IMR-90 (cell line): ENCODE measurements around the gene GRID1. TPM values are rescaled to one million over a fixed set of nuclear protein-coding genes. Genes with fewer than 3 reads are reported as not detected.

Experiments used
- ATAC-seq: fragments of 200-7000 bp; cut with Tn5 transposase; 2 replicates; pipeline ENCODE4 v1.9.1; 2020; ENCODE audit warnings: low read depth, mild to moderate bottlenecking, moderate library complexity
- BruUV-seq: library from RNA; stranded (reverse); fragments of 400-500 nt; replicated peaks from 2 replicates; lab custom pipeline; 2021; lab: Mats Ljungman, UMichigan
- CTCF ChIA-PET: fragments of 300-600 bp; formaldehyde crosslinking; extraction: SDS; loops from one replicate; lab custom pipeline; 2021; ENCODE audit warnings: antibody characterized with exemption; lab: Yijun Ruan, JAX
- POLR2A ChIA-PET: fragments of 300-600 bp; sonication (Branson Sonifier 250); formaldehyde crosslinking; loops from one replicate; lab custom pipeline; 2022; ENCODE audit warnings: antibody characterized with exemption; ENCODE audit not compliant: unreplicated experiment; lab: Charles Lee
- DNase-seq: peaks from one replicate; pipeline ENCODE4 v3.0.0; 2013
- H2AFZ ChIP-seq: replicated peaks from 2 replicates; pipeline ENCODE3; 2013; ENCODE audit warnings: low read length, mild to moderate bottlenecking; ENCODE audit not compliant: poor library complexity
- H2AK5ac ChIP-seq: 2 replicates; pipeline ENCODE4 v1.6.1; 2013; ENCODE audit warnings: low read depth, low read length, inconsistent platforms
- H2AK9ac ChIP-seq: replicated peaks from 2 replicates; pipeline ENCODE3; 2013; ENCODE audit warnings: mild to moderate bottlenecking, low read depth, low read length, moderate library complexity; ENCODE audit not compliant: poor library complexity
- H2BK120ac ChIP-seq: 2 replicates; pipeline ENCODE4 v1.6.1; 2013; ENCODE audit warnings: low read depth, low read length, inconsistent platforms
- H2BK15ac ChIP-seq: 3 replicates; pipeline ENCODE4 v1.6.1; 2013; ENCODE audit warnings: low read depth, low read length, inconsistent platforms
- H2BK20ac ChIP-seq: 2 replicates; pipeline ENCODE4 v1.6.1; 2013; ENCODE audit warnings: low read depth, mild to moderate bottlenecking, inconsistent platforms, low read length, moderate library complexity
- H2BK5ac ChIP-seq: 2 replicates; pipeline ENCODE4 v1.6.1; 2013; ENCODE audit warnings: mild to moderate bottlenecking, low read depth, low read length, inconsistent platforms; ENCODE audit not compliant: poor library complexity, severe bottlenecking
- H3K14ac ChIP-seq: replicated peaks from 2 replicates; pipeline ENCODE4 v1.6.1; 2013; ENCODE audit warnings: low read depth, low read length, inconsistent platforms
- H3K18ac ChIP-seq: 2 replicates; pipeline ENCODE4 v1.6.1; 2013; ENCODE audit warnings: low read depth, low read length, control low read depth
- H3K23ac ChIP-seq: 2 replicates; pipeline ENCODE4 v1.6.1; 2013; ENCODE audit warnings: low read depth, low read length, inconsistent platforms
- H3K27ac ChIP-seq: 2 replicates; pipeline ENCODE4 v1.5.1; 2013; ENCODE audit warnings: mild to moderate bottlenecking, control low read depth, low read length; ENCODE audit not compliant: insufficient read depth
- H3K27me3 ChIP-seq: 2 replicates; pipeline ENCODE4 v1.6.1; 2013; ENCODE audit warnings: low read length; ENCODE audit not compliant: control insufficient read depth, insufficient read depth
- H3K36me3 ChIP-seq: 2 replicates; pipeline ENCODE4 v1.6.1; 2013; ENCODE audit warnings: low read length, mixed read lengths; ENCODE audit not compliant: control insufficient read depth, insufficient read depth
- H3K4ac ChIP-seq: 2 replicates; pipeline ENCODE4 v1.6.1; 2013; ENCODE audit warnings: low read depth, low read length, inconsistent platforms
- H3K4me1 ChIP-seq: 2 replicates; pipeline ENCODE4 v1.6.1; 2013; ENCODE audit warnings: low read length, mixed read lengths; ENCODE audit not compliant: control insufficient read depth, insufficient read depth
- H3K4me2 ChIP-seq: 2 replicates; pipeline ENCODE4 v1.6.1; 2013; ENCODE audit warnings: low read depth, mild to moderate bottlenecking, control low read depth, low read length, moderate library complexity
- H3K4me3 ChIP-seq: 2 replicates; pipeline ENCODE4 v1.5.1; 2013; ENCODE audit warnings: low read depth, mild to moderate bottlenecking, control low read depth, low read length, moderate library complexity; ENCODE audit not compliant: insufficient read depth
- H3K56ac ChIP-seq: 2 replicates; pipeline ENCODE4 v1.6.1; 2013; ENCODE audit warnings: low read length, inconsistent platforms; ENCODE audit not compliant: insufficient read depth; ENCODE audit errors: extremely low read depth
- H3K79me1 ChIP-seq, 2 experiments: 2 replicates each; pipeline ENCODE4 v1.6.1; 2013; ENCODE audit warnings: low read length in 2 of 2, inconsistent platforms in 1 of 2, low read depth in 1 of 2
- H3K9ac ChIP-seq: 2 replicates; pipeline ENCODE4 v1.6.1; 2013; ENCODE audit warnings: low read depth, low read length, control low read depth
- H3K9me1 ChIP-seq: 2 replicates; pipeline ENCODE4 v1.6.1; 2013; ENCODE audit warnings: low read length, inconsistent platforms; ENCODE audit not compliant: insufficient read depth
- H3K9me3 ChIP-seq: 2 replicates; pipeline ENCODE4 v1.6.1; 2013; ENCODE audit warnings: low read length; ENCODE audit not compliant: control insufficient read depth, insufficient read depth
- H4K20me1 ChIP-seq: 2 replicates; pipeline ENCODE4 v1.6.1; 2013; ENCODE audit warnings: low read length, inconsistent platforms; ENCODE audit not compliant: insufficient read depth
- H4K5ac ChIP-seq: 2 replicates; pipeline ENCODE4 v1.6.1; 2013; ENCODE audit warnings: mild to moderate bottlenecking, low read depth, low read length, control low read depth
- H4K8ac ChIP-seq, 2 experiments: 2 replicates each; pipeline ENCODE4 v1.6.1; 2013; ENCODE audit warnings: low read depth in 2 of 2, low read length in 2 of 2, control low read depth in 1 of 2, inconsistent platforms in 1 of 2
- H4K91ac ChIP-seq: 2 replicates; pipeline ENCODE4 v1.6.1; 2013; ENCODE audit warnings: low read depth, low read length, inconsistent platforms; ENCODE audit not compliant: insufficient read depth
- BHLHE40 ChIP-seq: fragments of 150-350 bp; IDR thresholded peaks from 2 replicates; pipeline ENCODE4 v1.6.1; 2016; ENCODE audit warnings: mild to moderate bottlenecking, low read depth, low read length
- CEBPB ChIP-seq: IDR thresholded peaks from 2 replicates; pipeline ENCODE4 v1.6.1; 2012; ENCODE audit warnings: low read depth, low read length, improper control_type of control experiment
- CTCF ChIP-seq: conservative IDR thresholded peaks from 2 replicates; pipeline ENCODE4 v1.5.1; 2012; ENCODE audit warnings: mild to moderate bottlenecking, low read depth, low read length, improper control_type of control experiment
- MAZ ChIP-seq: IDR thresholded peaks from 2 replicates; pipeline ENCODE4 v1.6.1; 2012; ENCODE audit warnings: low read depth, mild to moderate bottlenecking, low read length, improper control_type of control experiment, moderate library complexity, borderline replicate concordance
- NFE2L2 ChIP-seq: fragments of 150-350 bp; IDR thresholded peaks from 2 replicates; pipeline ENCODE4 v1.6.1; 2016; ENCODE audit warnings: low read depth, mild to moderate bottlenecking, low read length
- POLR2A ChIP-seq: IDR thresholded peaks from 2 replicates; pipeline ENCODE4 v1.6.1; 2012; ENCODE audit warnings: mild to moderate bottlenecking, low read depth, low read length
- RAD21 ChIP-seq: IDR thresholded peaks from 2 replicates; pipeline ENCODE4 v1.6.1; 2012; ENCODE audit warnings: low read length, improper control_type of control experiment
- WGBS, 2 experiments: methylation state at CpG; one replicate each; pipeline versions ENCODE4 v1.1.5 to v1.1.7; 2013; ENCODE audit warnings: missing lambda C conversion rate in 2 of 2; ENCODE audit not compliant: insufficient read length in 1 of 2; ENCODE audit errors: extremely low coverage in 2 of 2; 5-methylcytosine and 5-hydroxymethylcytosine counted together
- dilution Hi-C: fragments of 300-500 bp; cut with HindIII; formaldehyde crosslinking; loops from one replicate; pipeline ENCODE4 v1.14.3; 2018; ENCODE audit warnings: low sequenced_read_pairs; ENCODE audit not compliant: unreplicated experiment
- in situ Hi-C: fragments of 300-500 bp; cut with MboI; formaldehyde crosslinking; loops from 3 replicates; pipeline ENCODE4 v1.14.3; 2019; ENCODE audit warnings: low sequenced_read_pairs, inconsistent platforms, mixed read lengths
- intact Hi-C: fragments of 100-400 bp; cut with micrococcal nuclease; formaldehyde crosslinking; loops from 2 replicates; pipeline ENCODE4 v1.10.0; 2022
- polyA plus RNA-seq, 3 experiments: library from polyadenylated mRNA; depleted of rRNA; stranded (reverse); fragments of >200 nt; gene quantifications; 2 replicates each; pipeline ENCODE4 v1.2.3, GENCODE V29; 2012; ENCODE audit warnings: low replicate concordance in 1 of 3
- total RNA-seq: library from RNA; depleted of rRNA; stranded (reverse); fragments of >200 nt; gene quantifications from 2 replicates; pipeline ENCODE4 v1.2.3, GENCODE V29; 2012
- TF ChIP-seq, protein P1 (sequence below): fragments of 150-350 bp; IDR thresholded peaks from 2 replicates; pipeline ENCODE4 v1.6.1; 2017; ENCODE audit warnings: mild to moderate bottlenecking, antibody characterized with exemption, low read length, low read depth

The GRID1 gene
- total and polyA plus RNA-seq, 2 of the 4 experiments (the other 2 are of a cell fraction), result not detected

DNA sequence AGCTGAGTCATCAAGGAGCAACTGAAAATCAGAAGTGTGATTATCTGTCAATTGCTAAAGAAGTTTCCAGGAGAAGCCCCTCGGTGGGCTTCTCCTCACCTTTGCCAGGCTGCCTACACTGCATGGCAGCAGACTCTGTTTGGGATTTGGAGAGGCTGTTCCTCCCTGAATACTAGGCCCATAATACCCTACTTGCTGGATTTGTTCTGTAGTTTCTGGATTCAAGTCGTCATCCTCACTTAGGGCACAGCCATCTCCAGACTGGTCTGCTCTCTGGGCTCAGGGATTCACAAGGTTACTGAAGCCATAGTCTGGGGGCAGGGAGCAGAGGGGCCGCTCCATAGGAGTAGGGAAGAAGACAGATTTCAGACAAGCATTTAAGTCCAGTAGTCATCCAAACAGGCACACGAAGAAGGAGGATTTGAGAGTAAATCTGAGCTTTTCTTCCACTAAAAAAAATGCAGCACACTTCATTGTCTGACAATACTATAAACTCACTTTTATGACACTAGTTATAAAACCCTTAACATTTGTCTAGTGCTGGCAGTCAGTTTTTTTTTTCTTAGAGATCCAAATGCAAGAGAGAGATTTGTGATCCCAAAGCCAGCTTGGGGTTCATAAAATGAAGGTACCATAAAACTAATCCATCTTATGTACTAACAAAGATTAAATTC is 723.3 kb downstream of the GRID1 start:
- H2BK15ac ChIP-seq, result no peak overlapping the region
- H3K4me2 ChIP-seq, result no peak overlapping the region
- no CpG with 5 or more reads among the region's 4 CpGs for WGBS, 2 experiments
- H2BK20ac ChIP-seq, result no peak overlapping the region
- ATAC-seq (no peak), DNase-seq (no peak)
- no peak overlapping the region for H2BK120ac ChIP-seq
- H3K36me3 ChIP-seq, result no peaks in the 10 kb centered on the region
- H3K56ac ChIP-seq, result no peak overlapping the region
- H4K20me1 ChIP-seq, result no peaks in the 10 kb centered on the region
- H2AK9ac ChIP-seq, result no peak overlapping the region
- no peak overlapping the region for H3K14ac ChIP-seq
- no peak overlapping the region for H4K5ac ChIP-seq
- H3K9ac ChIP-seq, result no peak overlapping the region
- no peak overlapping the region for H3K4ac ChIP-seq
- H3K9me1 ChIP-seq, result no peaks in the 10 kb centered on the region
- dilution Hi-C loops, result no loop called here
- H3K27ac ChIP-seq, result no peak overlapping the region
- H4K8ac ChIP-seq, result no peak overlapping the region
- no peak overlapping the region for H2AK5ac ChIP-seq
- no peak overlapping the region for H2AFZ ChIP-seq
- no TSS peak for BruUV-seq
- H3K4me1 ChIP-seq, result no peaks in the 10 kb centered on the region
- no peak overlapping the region for H2BK5ac ChIP-seq
- peaks cover 14% of the 10 kb centered on the region for H3K9me3 ChIP-seq
- no peak overlapping the region for H3K4me3 ChIP-seq
- in situ Hi-C loops, result no loop called here
- CTCF ChIA-PET, result no interaction called here
- H3K79me1 ChIP-seq, result no peaks in the 10 kb centered on the region
- intact Hi-C loops, result no loop called here
- POLR2A ChIA-PET, result no interaction called here
- TF ChIP-seq BHLHE40 (no peak), POLR2A (no peak), CTCF (no peak), NFE2L2 (no peak), MAZ (no peak), CEBPB (no peak), RAD21 (no peak)
- TF ChIP-seq, protein P1, sequence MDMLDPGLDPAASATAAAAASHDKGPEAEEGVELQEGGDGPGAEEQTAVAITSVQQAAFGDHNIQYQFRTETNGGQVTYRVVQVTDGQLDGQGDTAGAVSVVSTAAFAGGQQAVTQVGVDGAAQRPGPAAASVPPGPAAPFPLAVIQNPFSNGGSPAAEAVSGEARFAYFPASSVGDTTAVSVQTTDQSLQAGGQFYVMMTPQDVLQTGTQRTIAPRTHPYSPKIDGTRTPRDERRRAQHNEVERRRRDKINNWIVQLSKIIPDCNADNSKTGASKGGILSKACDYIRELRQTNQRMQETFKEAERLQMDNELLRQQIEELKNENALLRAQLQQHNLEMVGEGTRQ, result no peak
- no peaks in the 10 kb centered on the region for H3K27me3 ChIP-seq
- no peak overlapping the region for H3K23ac ChIP-seq
- H4K91ac ChIP-seq, result no peak overlapping the region
- no peak overlapping the region for H3K18ac ChIP-seq
